Activated CD4-positive, alpha-beta memory T cell treated with anti-CD3 and anti-CD28 coated beads for 36 hours (primary cell): ENCODE results near the gene CFAP299. TPM values are rescaled to one million over a fixed set of nuclear protein-coding genes. Genes with fewer than 3 reads are reported as not detected.

Experiments used
- CTCF ChIA-PET: fragments of 350-600 bp; sonication (Branson Sonifier 250); formaldehyde crosslinking; loops from one replicate; lab custom pipeline; 2021; ENCODE audit warnings: antibody characterized with exemption, inconsistent platforms; lab: Charles Lee
- POLR2A ChIA-PET: fragments of 350-600 bp; sonication (Branson Sonifier 250); formaldehyde crosslinking; loops from one replicate; lab custom pipeline; 2021; ENCODE audit warnings: antibody characterized with exemption; lab: Charles Lee
- DNase-seq: peaks from one replicate; pipeline ENCODE4 v3.0.0-alpha.2; 2020
- H3K27ac Mint-ChIP-seq: one replicate; pipeline ENCODE4 v1.8.0; 2021; ENCODE audit warnings: mixed read lengths
- H3K27me3 Mint-ChIP-seq: one replicate; pipeline ENCODE4 v1.8.0; 2021; ENCODE audit warnings: mixed read lengths
- H3K36me3 Mint-ChIP-seq: one replicate; pipeline ENCODE4 v1.8.0; 2021; ENCODE audit warnings: mixed read lengths
- H3K4me1 Mint-ChIP-seq: one replicate; pipeline ENCODE4 v1.8.0; 2021; ENCODE audit warnings: low read depth, mixed read lengths
- H3K4me3 Mint-ChIP-seq: one replicate; pipeline ENCODE4 v1.8.0; 2021; ENCODE audit warnings: mild to moderate bottlenecking, mixed read lengths
- H3K9me3 Mint-ChIP-seq: one replicate; pipeline ENCODE4 v1.8.0; 2021; ENCODE audit warnings: mixed read lengths
- intact Hi-C: fragments of 100-400 bp; cut with micrococcal nuclease; formaldehyde crosslinking; loops from one replicate; pipeline ENCODE4 v1.15.1; 2023
- total RNA-seq, 2 experiments: library from RNA; stranded (reverse); gene quantifications; one replicate each; pipeline ENCODE4 v1.2.3, GENCODE V29; 2021

Gene CFAP299
- total RNA-seq, 2 experiments from 2014 or later = not detected

DNA sequence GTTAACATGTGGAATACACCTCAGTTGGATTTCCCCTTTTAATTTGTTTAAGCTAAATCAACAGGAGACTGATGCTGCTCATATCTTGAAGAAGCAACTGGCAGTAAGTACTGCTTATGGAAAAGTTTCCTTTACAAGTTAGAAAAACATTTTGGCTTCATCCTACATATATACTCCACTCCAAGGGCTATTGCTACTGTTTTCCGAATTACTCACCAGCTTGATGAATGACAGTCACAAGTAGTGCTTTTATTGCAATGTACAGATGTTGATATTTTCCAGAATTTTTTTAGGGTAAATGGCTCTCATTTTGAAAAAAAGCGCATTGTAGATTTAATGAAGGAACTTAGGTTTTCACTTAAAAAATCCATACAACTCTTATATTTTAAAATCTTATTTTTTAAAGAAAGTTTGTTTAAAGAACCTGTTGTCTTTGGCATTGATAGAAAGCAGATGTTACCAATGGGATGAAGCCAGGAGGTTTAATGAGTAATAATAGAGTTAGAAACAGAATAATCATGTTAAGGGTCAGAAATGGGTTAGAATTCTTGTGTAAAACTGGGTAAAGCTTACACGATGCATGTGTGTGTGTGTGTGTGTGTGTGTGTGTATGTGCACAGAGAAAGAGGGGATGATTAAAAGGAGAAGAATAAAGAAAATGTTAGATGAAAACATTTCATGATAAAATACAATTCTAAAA lies 272.9 kb downstream of the CFAP299 start:
- POLR2A ChIA-PET = no interaction called here
- Mint-ChIP-seq H3K4me3 (no peak overlapping the region), H3K9me3 (no peaks in the 10 kb centered on the region)

DNA sequence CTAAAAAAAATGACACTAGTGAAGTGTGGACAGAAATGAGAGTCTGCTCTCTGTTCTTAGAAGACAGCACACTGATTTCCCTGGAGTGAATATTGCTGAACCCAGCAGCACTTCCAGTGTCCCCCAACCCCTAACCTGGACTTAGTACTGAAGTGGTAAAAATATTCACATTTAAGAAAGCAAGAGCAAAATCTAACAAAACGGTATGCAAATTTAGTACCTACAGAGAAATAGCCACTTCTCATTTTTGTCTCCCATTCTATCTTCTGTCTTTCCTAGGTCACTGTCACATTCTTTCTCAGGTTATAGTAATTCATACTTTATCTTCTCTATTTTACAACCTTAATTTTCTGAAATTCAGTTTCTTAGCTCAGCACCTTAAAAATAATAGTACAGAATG lies 274.7 kb downstream of the CFAP299 start:
- Mint-ChIP-seq H3K27me3 (no peaks in the 10 kb centered on the region), H3K9me3 (no peaks in the 10 kb centered on the region), H3K27ac (no peak overlapping the region), H3K36me3 (no peaks in the 10 kb centered on the region), H3K4me3 (no peak overlapping the region), H3K4me1 (peaks cover 5% of the 10 kb centered on the region)
- ChIA-PET CTCF (interaction anchor here (1.3 kb wide), 1 partner anchor 10 kb away, joined by 5 read pairs; no protein-coding TSS in a partner anchor), POLR2A (no interaction called here)
- intact Hi-C loops = no loop called here
- DNase-seq = no peak

More for the DNA sequence above, 272.9 kb downstream of the CFAP299 start:
- no peak for DNase-seq
- intact Hi-C loops = no loop called here
- H3K4me1 Mint-ChIP-seq = peaks cover 5% of the 10 kb centered on the region
- CTCF ChIA-PET = no interaction called here
- no peaks in the 10 kb centered on the region for H3K36me3 Mint-ChIP-seq
- H3K27ac Mint-ChIP-seq = no peak overlapping the region
- H3K27me3 Mint-ChIP-seq = no peaks in the 10 kb centered on the region

DNA sequence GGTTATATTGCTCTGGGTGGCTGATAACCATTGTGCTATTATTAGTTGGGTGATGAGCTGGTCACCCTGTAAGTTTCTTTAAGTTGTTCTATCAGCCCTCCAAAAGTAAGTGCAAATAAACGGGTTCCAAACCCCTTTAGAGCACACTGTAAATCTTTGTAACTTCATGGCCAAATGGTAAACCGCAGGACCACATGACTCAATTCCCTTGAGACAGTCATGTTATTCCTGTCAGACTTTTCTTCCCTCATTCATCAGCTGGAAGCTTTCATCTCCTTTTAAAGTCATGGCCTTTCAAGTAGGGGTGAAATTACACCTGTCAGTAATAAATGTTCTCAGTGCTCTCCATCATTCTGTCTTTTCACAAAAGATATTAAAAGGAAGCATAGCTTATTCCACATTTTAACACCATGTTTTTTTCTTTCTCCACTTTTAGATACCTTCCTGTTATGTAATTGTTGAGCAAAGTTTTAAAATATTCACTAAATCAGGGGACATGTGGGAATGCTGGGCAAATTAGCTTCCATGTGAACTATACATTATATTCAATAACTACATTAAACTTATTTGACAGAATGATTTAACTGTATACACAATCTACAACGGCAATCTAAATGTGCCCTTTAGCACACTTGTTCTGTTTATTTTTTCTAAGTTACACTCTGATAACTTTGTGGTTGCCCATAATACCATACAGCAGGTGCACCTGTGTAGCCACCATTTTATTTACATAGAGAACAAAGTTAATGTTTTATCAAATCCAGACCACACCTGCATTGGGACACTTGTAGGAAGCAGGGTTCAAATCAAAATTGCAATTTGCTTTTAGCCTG lies 275.5 kb downstream of the CFAP299 start:
- ChIA-PET POLR2A (no interaction called here), CTCF (interaction anchor here (1.3 kb wide), 1 partner anchor 11 kb away, joined by 5 read pairs; no protein-coding TSS in a partner anchor)
- H3K27ac Mint-ChIP-seq = no peak overlapping the region
- intact Hi-C loops = no loop called here
- no peaks in the 10 kb centered on the region for H3K36me3 Mint-ChIP-seq
- no peak overlapping the region for H3K4me3 Mint-ChIP-seq
- no peak for DNase-seq
- peaks cover 5% of the 10 kb centered on the region for H3K4me1 Mint-ChIP-seq
- no peaks in the 10 kb centered on the region for H3K27me3 Mint-ChIP-seq
- H3K9me3 Mint-ChIP-seq = no peaks in the 10 kb centered on the region

DNA sequence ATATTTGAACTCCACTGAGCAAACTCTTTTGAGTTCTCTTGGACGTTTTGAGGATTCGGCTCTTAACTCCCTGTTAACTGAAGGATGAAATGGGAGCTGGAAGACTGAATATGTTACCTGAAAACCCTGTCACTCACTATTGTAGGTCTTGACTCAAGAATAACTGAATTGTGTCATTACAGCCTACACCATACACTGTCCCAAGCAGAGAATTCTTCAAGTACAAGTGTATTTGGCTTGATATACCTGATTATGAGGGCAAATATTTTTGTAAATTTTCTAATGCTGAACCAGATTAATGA lies 276.1 kb downstream of the CFAP299 start:
- Mint-ChIP-seq H3K36me3 (no peaks in the 10 kb centered on the region), H3K4me1 (peaks cover 5% of the 10 kb centered on the region), H3K4me3 (no peak overlapping the region), H3K27ac (no peak overlapping the region), H3K9me3 (no peaks in the 10 kb centered on the region), H3K27me3 (no peaks in the 10 kb centered on the region)
- DNase-seq = no peak
- ChIA-PET CTCF (interaction anchor here (1.3 kb wide), 1 partner anchor 11 kb away, joined by 5 read pairs; no protein-coding TSS in a partner anchor), POLR2A (no interaction called here)
- intact Hi-C loops = no loop called here

DNA sequence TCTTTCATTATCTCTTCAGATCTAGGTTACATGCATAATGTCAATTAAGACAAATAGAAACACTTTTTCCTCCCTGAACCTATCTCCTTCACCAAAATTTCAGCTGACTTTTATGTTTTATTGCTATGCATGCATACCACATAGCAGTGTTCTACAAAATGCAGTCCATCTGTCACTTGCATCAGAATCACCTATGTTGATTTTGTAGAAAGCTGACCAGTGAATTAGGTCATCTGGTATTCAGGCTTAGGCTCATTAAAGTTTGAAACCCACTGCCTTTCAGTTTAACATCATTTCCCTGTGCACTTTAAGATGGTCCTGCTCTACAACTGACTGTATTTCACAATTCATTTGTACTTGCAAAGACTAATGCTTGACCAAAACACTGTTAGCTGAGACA lies 277.9 kb downstream of the CFAP299 start:
- intact Hi-C loops = no loop called here

DNA sequence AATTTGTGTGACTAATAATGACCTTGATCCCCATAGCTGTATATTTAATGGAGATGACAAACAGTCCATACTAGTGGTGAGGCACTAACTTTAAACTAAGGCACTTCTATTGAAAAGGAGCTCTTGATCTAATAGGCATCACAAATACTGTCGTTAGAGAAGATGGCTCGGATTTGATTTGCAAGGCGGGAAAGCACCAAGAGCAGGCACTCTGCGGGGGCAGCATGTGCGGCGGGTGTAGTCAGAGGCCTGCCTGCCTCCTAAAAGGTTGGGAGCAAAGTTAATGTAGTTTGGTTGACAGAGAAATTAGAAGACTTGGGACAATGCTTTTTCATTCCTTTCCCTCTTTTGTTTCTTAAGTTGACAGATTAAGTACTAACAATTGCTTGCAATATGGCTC lies 278.8 kb downstream of the CFAP299 start:
- Mint-ChIP-seq H3K27ac (no peak overlapping the region), H3K27me3 (no peaks in the 10 kb centered on the region), H3K9me3 (no peaks in the 10 kb centered on the region), H3K4me1 (peaks cover 5% of the 10 kb centered on the region), H3K4me3 (no peak overlapping the region), H3K36me3 (no peaks in the 10 kb centered on the region)
- CTCF ChIA-PET = no interaction called here
- no peak for DNase-seq
- intact Hi-C loops = no loop called here
- POLR2A ChIA-PET = no interaction called here

More for the DNA sequence above, 277.9 kb downstream of the CFAP299 start:
- ChIA-PET CTCF (no interaction called here), POLR2A (no interaction called here)
- H3K4me3 Mint-ChIP-seq = no peak overlapping the region
- no peak overlapping the region for H3K27ac Mint-ChIP-seq
- no peak for DNase-seq
- H3K4me1 Mint-ChIP-seq = peaks cover 5% of the 10 kb centered on the region
- H3K27me3 Mint-ChIP-seq = no peaks in the 10 kb centered on the region
- no peaks in the 10 kb centered on the region for H3K36me3 Mint-ChIP-seq
- H3K9me3 Mint-ChIP-seq = no peaks in the 10 kb centered on the region

DNA sequence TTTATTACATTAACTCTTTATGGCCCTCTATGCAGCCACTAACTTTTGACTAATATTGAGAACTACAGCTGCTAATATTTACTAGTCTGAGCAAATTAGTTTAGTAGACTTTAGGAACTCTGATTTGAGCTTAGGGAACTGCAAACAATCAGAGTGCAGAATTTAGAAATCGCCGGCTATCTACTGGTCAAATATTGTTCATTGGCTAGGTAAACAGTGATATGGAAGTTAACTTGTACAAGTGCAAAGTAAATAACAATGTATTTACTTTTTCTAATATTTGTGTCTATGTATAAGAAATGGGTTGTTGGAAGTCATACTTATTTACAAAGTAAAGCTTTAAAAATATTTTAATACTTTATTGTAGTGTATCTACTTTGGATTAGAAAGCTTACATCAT lies 279.6 kb downstream of the CFAP299 start:
- intact Hi-C loops = no loop called here
- Mint-ChIP-seq H3K27me3 (no peaks in the 10 kb centered on the region), H3K27ac (no peak overlapping the region), H3K4me1 (peaks cover 5% of the 10 kb centered on the region), H3K9me3 (no peaks in the 10 kb centered on the region), H3K36me3 (no peaks in the 10 kb centered on the region), H3K4me3 (no peak overlapping the region)
- no peak for DNase-seq
- CTCF ChIA-PET = interaction anchor here (0.6 kb wide), 1 partner anchor 186 kb away, joined by 3 read pairs; no protein-coding TSS in a partner anchor
- POLR2A ChIA-PET = no interaction called here

DNA sequence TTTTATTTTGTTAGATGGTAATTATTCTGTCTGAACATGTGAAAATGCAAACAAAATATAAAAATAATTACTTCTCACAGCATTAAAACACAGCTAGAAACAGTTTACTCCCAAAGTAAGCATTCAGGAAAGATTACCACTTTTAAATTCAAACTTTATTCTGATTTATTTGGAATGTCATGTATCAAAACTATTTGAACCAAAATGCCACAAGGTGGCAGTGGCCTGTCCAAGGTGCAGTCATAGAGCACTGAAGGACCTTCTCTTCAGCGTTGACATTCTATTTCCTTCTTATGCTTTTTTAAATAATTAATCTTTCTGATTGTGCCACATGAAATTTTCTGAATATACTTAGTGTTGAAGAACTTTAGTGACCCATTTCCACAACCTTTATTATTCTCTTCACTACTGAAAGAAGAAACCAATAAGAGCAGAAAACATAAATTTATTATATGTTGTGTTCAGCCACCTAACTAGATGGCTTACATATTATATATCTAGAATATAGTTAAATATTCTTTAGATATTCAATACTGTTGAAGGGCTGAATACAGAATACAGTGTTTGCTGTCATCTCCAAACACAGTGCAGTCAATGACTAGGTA lies 283.6 kb downstream of the CFAP299 start:
- intact Hi-C loops = no loop called here
- H3K27ac Mint-ChIP-seq = no peak overlapping the region
- H3K36me3 Mint-ChIP-seq = peaks cover 7% of the 10 kb centered on the region
- H3K9me3 Mint-ChIP-seq = peaks cover 17% of the 10 kb centered on the region
- H3K27me3 Mint-ChIP-seq = no peaks in the 10 kb centered on the region
- ChIA-PET CTCF (no interaction called here), POLR2A (no interaction called here)
- H3K4me3 Mint-ChIP-seq = no peak overlapping the region
- no peaks in the 10 kb centered on the region for H3K4me1 Mint-ChIP-seq
- no peak for DNase-seq

DNA sequence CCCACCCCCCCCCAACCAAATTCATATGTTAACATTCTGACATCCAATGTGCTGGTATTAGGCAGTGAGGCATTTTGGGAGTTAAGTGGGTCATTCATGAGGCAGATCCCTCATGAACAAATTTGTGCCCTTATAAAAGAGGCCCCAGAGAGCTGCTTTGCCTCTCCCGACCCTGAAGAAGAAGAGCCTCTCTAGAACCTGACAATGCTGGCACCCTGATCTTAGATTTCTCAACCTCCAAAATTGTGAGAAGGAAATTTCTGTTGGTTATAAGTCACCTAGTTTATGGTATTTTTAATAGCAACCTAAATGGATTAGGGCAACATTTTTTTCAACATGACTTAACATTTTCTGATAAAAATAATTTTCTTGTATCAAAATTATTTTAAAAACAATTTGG lies 296.3 kb downstream of the CFAP299 start:
- CTCF ChIA-PET = no interaction called here
- Mint-ChIP-seq H3K27me3 (no peaks in the 10 kb centered on the region), H3K36me3 (no peaks in the 10 kb centered on the region), H3K4me3 (no peak overlapping the region), H3K27ac (no peak overlapping the region), H3K9me3 (peaks cover 11% of the 10 kb centered on the region), H3K4me1 (no peaks in the 10 kb centered on the region)
- DNase-seq = no peak
- intact Hi-C loops = no loop called here
- POLR2A ChIA-PET = no interaction called here

DNA sequence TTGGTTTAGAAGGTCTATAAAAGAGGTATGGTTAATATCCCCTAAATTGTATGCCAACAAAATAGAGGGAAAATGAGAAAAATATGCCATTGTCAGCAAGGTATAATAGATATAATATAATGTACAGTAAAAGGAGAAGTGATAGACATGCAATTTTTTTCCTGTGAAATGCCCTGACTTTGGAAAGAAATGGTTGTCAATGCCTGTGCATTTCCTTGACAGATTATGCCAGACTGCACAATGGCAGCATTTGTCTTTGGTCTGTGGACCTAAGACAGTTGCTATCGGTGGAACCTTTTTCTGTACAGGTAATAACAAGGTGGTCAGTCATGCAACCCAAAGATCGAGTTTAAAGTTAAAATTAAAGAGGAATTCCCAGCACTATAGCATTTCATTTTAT lies 301.7 kb downstream of the CFAP299 start:
- Mint-ChIP-seq H3K27ac (no peak overlapping the region), H3K27me3 (no peaks in the 10 kb centered on the region), H3K36me3 (no peaks in the 10 kb centered on the region), H3K9me3 (no peaks in the 10 kb centered on the region), H3K4me3 (no peak overlapping the region), H3K4me1 (no peaks in the 10 kb centered on the region)
- intact Hi-C loops = no loop called here
- POLR2A ChIA-PET = no interaction called here
- DNase-seq = no peak
- CTCF ChIA-PET = no interaction called here

DNA sequence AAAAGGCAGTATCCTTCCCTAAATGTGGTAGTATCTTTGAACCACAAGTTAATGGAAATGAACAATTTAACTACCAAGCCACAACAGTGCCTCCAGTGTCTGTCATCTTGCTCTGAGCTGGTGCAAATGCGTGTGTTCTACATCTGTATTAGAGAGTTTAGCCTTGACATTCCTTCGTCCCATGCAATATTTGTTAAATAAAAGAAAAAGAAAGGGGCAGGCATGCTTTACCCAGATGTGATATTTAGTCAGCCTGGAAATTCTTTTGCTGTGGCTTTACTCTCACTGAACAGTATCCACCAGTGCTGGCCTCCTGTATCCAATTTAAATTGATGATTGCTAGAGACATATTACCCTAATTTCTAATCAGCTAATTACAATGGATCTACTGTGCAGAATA lies 310.5 kb downstream of the CFAP299 start:
- Mint-ChIP-seq H3K4me1 (no peaks in the 10 kb centered on the region), H3K9me3 (no peaks in the 10 kb centered on the region), H3K4me3 (no peak overlapping the region), H3K27me3 (no peaks in the 10 kb centered on the region), H3K36me3 (no peaks in the 10 kb centered on the region), H3K27ac (no peak overlapping the region)
- POLR2A ChIA-PET = no interaction called here
- CTCF ChIA-PET = no interaction called here
- DNase-seq = no peak
- intact Hi-C loops = no loop called here

DNA sequence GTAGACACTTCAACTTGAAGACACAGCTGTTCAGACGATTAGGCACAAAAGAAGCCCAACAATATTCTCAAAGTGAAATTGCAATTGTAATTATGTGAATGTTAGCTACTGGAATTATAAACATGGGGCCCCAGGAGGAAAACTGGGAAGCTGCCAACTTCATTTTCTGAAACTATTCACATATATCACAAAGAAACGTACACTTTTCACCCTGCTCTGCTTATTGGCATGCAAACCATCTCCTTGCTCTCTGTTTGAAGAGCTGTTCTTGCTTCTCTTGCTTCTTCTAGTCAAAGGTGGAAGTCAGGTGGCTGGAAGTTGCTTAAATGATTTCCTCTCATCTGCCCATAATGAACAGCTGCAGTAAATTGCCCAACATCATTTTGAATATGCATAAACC lies 320.1 kb downstream of the CFAP299 start:
- ChIA-PET CTCF (no interaction called here), POLR2A (no interaction called here)
- Mint-ChIP-seq H3K4me3 (no peak overlapping the region), H3K36me3 (no peaks in the 10 kb centered on the region), H3K9me3 (peaks cover 2% of the 10 kb centered on the region), H3K27me3 (no peaks in the 10 kb centered on the region), H3K27ac (no peak overlapping the region), H3K4me1 (peaks cover 2% of the 10 kb centered on the region)
- intact Hi-C loops = no loop called here
- no peak for DNase-seq
